Measurements from ENCODE around the gene SLC16A14.

- TF ChIP-seq CTCF (conservative IDR thresholded peaks at IDR 0.05; ENCODE audit: low read depth, low read length): no peak
- TF ChIP-seq EZH2phosphoT487 (IDR thresholded peaks at IDR 0.05; ENCODE audit: borderline replicate concordance, low read length): no peak
These were observed 7.9 kb downstream of the SLC16A14 start for GRCh38 chr2:230060672-230061293.
